Measurements from ENCODE around the gene FOXL2NB.

DNA sequence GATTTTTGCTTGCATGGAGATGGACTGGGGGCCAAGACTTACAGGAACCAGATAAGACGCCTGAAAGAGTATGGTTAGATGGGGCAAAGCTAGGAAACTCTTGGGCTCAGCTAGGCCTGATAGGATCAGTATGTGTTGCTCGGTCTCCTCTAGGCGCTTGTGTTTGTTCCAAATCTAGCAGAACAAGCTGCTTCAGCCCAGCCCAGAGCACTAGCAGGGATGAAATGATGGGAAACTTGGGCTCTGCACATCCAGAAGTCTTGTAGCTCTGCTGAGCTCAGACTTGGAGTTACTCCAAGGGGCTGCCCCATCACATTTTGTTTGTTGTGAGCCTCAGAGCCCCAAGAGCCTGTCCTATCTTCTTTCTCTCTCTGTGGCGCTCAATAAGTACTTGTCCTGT is 34.8 kb upstream of the FOXL2NB start:
- TF ChIP-seq ZKSCAN8 (CRISPR knock-in tag; IDR thresholded peaks at IDR 0.05; ENCODE audit: borderline replicate concordance) (no peak), HDAC1 (CRISPR knock-in tag; IDR thresholded peaks at IDR 0.05) (no peak), KAT8 (CRISPR knock-in tag; IDR thresholded peaks at IDR 0.05) (no peak), SNRNP70 (IDR thresholded peaks at IDR 0.05; ENCODE audit: low read depth, low read length) (no peak), NR2C2 (CRISPR knock-in tag; IDR thresholded peaks at IDR 0.05; ENCODE audit: borderline replicate concordance) (no peak)

Measured in HepG2 (cell line).